Smooth muscle cell (in vitro differentiated cells): ENCODE measurements around the gene RNF182. TPM values are rescaled to one million over a fixed set of nuclear protein-coding genes. Genes with fewer than 3 reads are reported as not detected.

ENCODE experiments used
- DNase-seq: peaks from one replicate; lab custom pipeline; 2025; ENCODE audit not compliant: unreplicated experiment; lab: John Stamatoyannopoulos, UW
- H2AFZ ChIP-seq: fragments of 200-600 bp; sonication (generic); 2 replicates; pipeline ENCODE4 v1.6.0; 2016; ENCODE audit warnings: antibody characterized with exemption, low read depth, mild to moderate bottlenecking
- H3F3A ChIP-seq: fragments of 200-600 bp; sonication (generic); 2 replicates; pipeline ENCODE4 v1.6.0; 2017; ENCODE audit warnings: antibody characterized with exemption, low read depth
- H3K27ac ChIP-seq: fragments of 200-600 bp; sonication (generic); 2 replicates; pipeline ENCODE4 v1.5.1; 2016; ENCODE audit warnings: low read depth, mild to moderate bottlenecking
- H3K27me3 ChIP-seq: fragments of 200-600 bp; sonication (generic); 2 replicates; pipeline ENCODE4 v1.6.1; 2016; ENCODE audit warnings: low read depth, mild to moderate bottlenecking
- H3K36me3 ChIP-seq: fragments of 200-600 bp; sonication (generic); 2 replicates; pipeline ENCODE4 v1.5.1; 2016; ENCODE audit warnings: low read depth
- H3K4me1 ChIP-seq: fragments of 200-600 bp; sonication (generic); 2 replicates; pipeline ENCODE4 v1.5.1; 2016; ENCODE audit warnings: low read depth
- H3K4me2 ChIP-seq: fragments of 200-600 bp; sonication (generic); 2 replicates; pipeline ENCODE4 v1.6.0; 2016; ENCODE audit warnings: mild to moderate bottlenecking
- H3K4me3 ChIP-seq: fragments of 200-600 bp; sonication (generic); 2 replicates; pipeline ENCODE4 v1.5.1; 2016; ENCODE audit warnings: mild to moderate bottlenecking
- H3K79me2 ChIP-seq: fragments of 200-600 bp; sonication (generic); 2 replicates; pipeline ENCODE4 v1.6.0; 2016; ENCODE audit warnings: low read depth, mild to moderate bottlenecking
- H3K9ac ChIP-seq: fragments of 200-600 bp; sonication (generic); 2 replicates; pipeline ENCODE4 v1.6.0; 2016; ENCODE audit warnings: low read depth
- H3K9me3 ChIP-seq: fragments of 200-600 bp; sonication (generic); replicated peaks from 2 replicates; pipeline ENCODE4 v1.5.1; 2016; ENCODE audit warnings: low read depth
- H4K20me1 ChIP-seq: fragments of 200-600 bp; sonication (generic); 2 replicates; pipeline ENCODE4 v1.6.0; 2016; ENCODE audit warnings: low read depth
- WGBS: methylation state at CpG from one replicate; pipeline ENCODE4 v1.1.7; 2016; ENCODE audit warnings: low lambda C conversion rate; 5-methylcytosine and 5-hydroxymethylcytosine counted together
- polyA plus RNA-seq: library from polyadenylated mRNA; unstranded; fragments of >200 nt; fragmentation: Nextera tagmentation; extraction: Ambion mirVana; gene quantifications from 2 replicates; pipeline ENCODE4 v1.2.1, GENCODE V29; 2016
- total RNA-seq: library from RNA; depleted of rRNA; stranded (reverse); fragments of >200 nt; gene quantifications from 2 replicates; pipeline ENCODE4 v1.2.3, GENCODE V29; 2014
- TF ChIP-seq, protein P1 (sequence below): fragments of 200-600 bp; sonication (generic); IDR thresholded peaks from 2 replicates; pipeline ENCODE4 v1.5.1; 2017; ENCODE audit warnings: borderline replicate concordance, mild to moderate bottlenecking, antibody characterized with exemption; ENCODE audit not compliant: insufficient read depth, poor library complexity, severe bottlenecking

The RNF182 gene
- total and polyA plus RNA-seq, 2 experiments from 2014 or later = 0.76 TPM; not detected in 1

DNA sequence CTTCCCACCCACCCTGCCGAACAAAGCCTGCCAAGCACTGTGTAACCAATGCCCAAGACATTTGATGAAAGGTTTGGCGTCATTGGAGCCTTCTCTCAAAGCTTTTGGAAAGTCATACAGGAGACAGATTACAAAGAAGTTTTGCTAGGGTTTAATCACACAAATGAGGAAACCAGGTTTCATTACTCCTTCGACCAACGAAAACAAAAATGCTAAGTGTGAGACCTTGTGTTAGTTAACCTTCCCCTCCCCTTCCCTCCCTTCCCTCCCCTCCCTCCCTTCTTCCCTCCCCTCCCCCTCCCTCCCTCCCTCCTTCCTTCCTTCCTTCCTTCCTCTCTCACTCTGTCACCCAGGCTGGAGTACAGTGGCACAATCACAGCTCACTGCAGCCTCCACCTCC, 96.7 kb downstream of the RNF182 start:
- no peak overlapping the region for H3K4me2 ChIP-seq
- H3K4me3 ChIP-seq = no peak overlapping the region
- DNase-seq = no peak
- TF ChIP-seq, protein P1, sequence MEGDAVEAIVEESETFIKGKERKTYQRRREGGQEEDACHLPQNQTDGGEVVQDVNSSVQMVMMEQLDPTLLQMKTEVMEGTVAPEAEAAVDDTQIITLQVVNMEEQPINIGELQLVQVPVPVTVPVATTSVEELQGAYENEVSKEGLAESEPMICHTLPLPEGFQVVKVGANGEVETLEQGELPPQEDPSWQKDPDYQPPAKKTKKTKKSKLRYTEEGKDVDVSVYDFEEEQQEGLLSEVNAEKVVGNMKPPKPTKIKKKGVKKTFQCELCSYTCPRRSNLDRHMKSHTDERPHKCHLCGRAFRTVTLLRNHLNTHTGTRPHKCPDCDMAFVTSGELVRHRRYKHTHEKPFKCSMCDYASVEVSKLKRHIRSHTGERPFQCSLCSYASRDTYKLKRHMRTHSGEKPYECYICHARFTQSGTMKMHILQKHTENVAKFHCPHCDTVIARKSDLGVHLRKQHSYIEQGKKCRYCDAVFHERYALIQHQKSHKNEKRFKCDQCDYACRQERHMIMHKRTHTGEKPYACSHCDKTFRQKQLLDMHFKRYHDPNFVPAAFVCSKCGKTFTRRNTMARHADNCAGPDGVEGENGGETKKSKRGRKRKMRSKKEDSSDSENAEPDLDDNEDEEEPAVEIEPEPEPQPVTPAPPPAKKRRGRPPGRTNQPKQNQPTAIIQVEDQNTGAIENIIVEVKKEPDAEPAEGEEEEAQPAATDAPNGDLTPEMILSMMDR = no peak
- H3K36me3 ChIP-seq = no peaks in the 10 kb centered on the region
- H3K4me1 ChIP-seq = peaks cover 27% of the 10 kb centered on the region
- H3K27me3 ChIP-seq = no peaks in the 10 kb centered on the region
- WGBS = 67% methylated on average over 4 of the region's 4 CpGs
- no peak overlapping the region for H2AFZ ChIP-seq
- H4K20me1 ChIP-seq = no peaks in the 10 kb centered on the region
- H3F3A ChIP-seq = no peaks in the 10 kb centered on the region
- no peaks in the 10 kb centered on the region for H3K79me2 ChIP-seq
- H3K9ac ChIP-seq = no peak overlapping the region
- no peak overlapping the region for H3K27ac ChIP-seq
- no peaks in the 10 kb centered on the region for H3K9me3 ChIP-seq

DNA sequence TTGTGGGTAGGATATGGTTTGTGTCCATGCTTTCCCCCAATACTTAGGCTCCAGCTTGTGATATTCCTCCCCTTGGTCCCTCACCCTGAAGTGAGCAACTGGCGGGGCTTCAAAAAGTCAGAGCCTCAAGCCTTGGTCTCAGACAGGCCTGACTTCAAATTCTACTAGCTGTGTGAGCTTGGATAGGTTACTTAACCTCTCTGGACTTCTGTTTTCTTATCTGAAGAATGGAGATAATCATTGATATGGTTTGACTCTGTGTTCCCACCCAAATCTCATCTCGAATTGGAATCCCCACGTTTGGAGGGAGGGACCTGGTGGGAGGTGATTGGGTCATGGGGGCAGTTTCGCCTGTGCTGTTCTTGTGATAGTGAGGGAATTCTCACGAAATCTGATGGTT, 97.9 kb downstream of the RNF182 start:
- TF ChIP-seq, protein P1 = no peak
- Histone ChIP-seq H2AFZ (no peak overlapping the region), H3K36me3 (no peaks in the 10 kb centered on the region), H3K79me2 (no peaks in the 10 kb centered on the region), H3K27ac (no peak overlapping the region), H3F3A (no peaks in the 10 kb centered on the region), H3K9ac (no peak overlapping the region), H3K27me3 (peaks cover 2% of the 10 kb centered on the region), H3K4me2 (no peak overlapping the region), H3K9me3 (no peaks in the 10 kb centered on the region), H4K20me1 (no peaks in the 10 kb centered on the region), H3K4me3 (no peak overlapping the region), H3K4me1 (peaks cover 16% of the 10 kb centered on the region)
- DNase-seq = no peak
- WGBS = 87% methylated on average over 5 of the region's 5 CpGs

DNA sequence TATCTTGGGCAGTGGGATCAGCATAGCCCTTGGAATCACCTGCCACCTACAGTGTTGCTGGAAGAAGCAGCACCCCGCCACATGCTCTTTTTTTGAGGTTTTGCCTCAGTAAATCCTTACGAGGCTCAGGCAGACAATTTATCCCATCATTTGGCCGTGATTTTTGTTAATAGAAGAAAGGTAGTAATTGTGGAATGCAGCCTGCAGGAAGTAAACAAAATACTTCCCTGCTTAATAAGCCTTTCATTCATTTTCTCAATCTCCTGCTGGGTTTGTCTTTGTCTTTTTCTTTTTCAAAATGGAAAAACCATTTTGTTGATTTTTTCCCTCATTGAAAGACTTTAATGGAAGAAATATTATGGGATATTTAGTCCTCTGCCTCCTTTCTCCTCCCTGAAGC, 99.1 kb downstream of the RNF182 start:
- no peaks in the 10 kb centered on the region for H4K20me1 ChIP-seq
- H3K9ac ChIP-seq = no peak overlapping the region
- no peaks in the 10 kb centered on the region for H3K36me3 ChIP-seq
- H3F3A ChIP-seq = no peaks in the 10 kb centered on the region
- WGBS = 77% methylated on average over 3 of the region's 3 CpGs
- no peak overlapping the region for H3K27ac ChIP-seq
- peaks cover 14% of the 10 kb centered on the region for H3K4me1 ChIP-seq
- no peak overlapping the region for H3K4me3 ChIP-seq
- no peaks in the 10 kb centered on the region for H3K79me2 ChIP-seq
- H3K9me3 ChIP-seq = no peaks in the 10 kb centered on the region
- H3K4me2 ChIP-seq = no peak overlapping the region
- TF ChIP-seq, protein P1 = no peak
- no peak for DNase-seq
- peaks cover 7% of the 10 kb centered on the region for H3K27me3 ChIP-seq
- H2AFZ ChIP-seq = no peak overlapping the region

DNA sequence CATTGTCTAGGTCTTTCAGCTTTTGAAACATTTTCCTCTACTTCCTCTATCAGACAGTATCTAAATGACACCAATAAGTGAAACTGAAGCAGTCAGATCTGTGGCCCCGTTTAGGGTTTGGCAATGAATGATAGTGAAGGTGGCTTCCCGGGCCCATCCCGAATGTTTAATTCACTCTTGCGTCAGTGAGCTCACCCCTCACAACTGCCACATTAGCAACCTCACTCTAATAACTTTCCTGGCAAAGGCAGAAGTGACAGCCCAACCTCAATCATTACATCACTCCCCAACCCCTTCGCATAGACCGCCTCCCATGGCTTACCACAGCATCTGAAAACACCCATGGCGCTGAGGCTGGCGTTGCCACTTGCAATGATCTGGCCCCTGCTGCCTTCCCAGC, 100.4 kb downstream of the RNF182 start:
- Histone ChIP-seq H3K9ac (no peak overlapping the region), H3K4me1 (peaks cover 14% of the 10 kb centered on the region), H4K20me1 (no peaks in the 10 kb centered on the region), H3F3A (no peaks in the 10 kb centered on the region), H3K36me3 (no peaks in the 10 kb centered on the region), H3K27me3 (peaks cover 7% of the 10 kb centered on the region), H3K9me3 (no peaks in the 10 kb centered on the region), H2AFZ (no peak overlapping the region), H3K4me3 (no peak overlapping the region), H3K79me2 (no peaks in the 10 kb centered on the region), H3K4me2 (no peak overlapping the region), H3K27ac (no peak overlapping the region)
- WGBS = 95% methylated on average over 8 of the region's 8 CpGs
- TF ChIP-seq, protein P1 = no peak
- no peak for DNase-seq
